ENCODE data around the gene IL25. TPM values are rescaled to one million over a fixed set of nuclear protein-coding genes. Genes with fewer than 3 reads are reported as not detected.

The IL25 gene
- total RNA-seq, 4 donors from 2014 or later = 0.68 to 1.2 TPM; not detected in 2

DNA sequence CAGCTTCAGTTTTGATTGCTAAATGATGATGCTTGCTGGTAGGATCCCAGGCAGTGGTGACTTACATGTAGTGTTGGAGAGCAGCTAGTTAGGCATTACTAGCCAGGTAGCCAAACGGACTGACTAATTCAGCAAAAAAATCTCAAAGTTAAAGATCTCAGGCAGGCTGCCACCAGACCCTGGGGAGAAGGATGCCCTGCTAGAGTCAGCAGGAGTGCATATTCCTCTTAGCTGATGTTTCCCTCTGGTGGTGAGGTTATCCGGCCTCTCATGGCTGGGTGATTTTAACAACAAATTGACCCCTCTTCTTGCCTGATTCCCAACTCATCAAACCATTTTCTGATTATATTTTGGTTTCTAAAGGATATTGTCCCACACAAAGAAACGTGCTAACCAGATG, 10.4 kb upstream of the IL25 start:
- Histone ChIP-seq H3K4me3 (no peak overlapping the region), H3K27ac (no peak overlapping the region), H3K9me3 (no peaks in the 10 kb centered on the region), H3K27me3 (peaks cover 12% of the 10 kb centered on the region), H3K36me3 (peaks cover 29% of the 10 kb centered on the region), H3K4me1 (peaks cover 62% of the 10 kb centered on the region)
- DNase-seq (ENCODE audit: low spot score in 2 of 2) = peak in 1 of 2 donors; percentile 23
- TF ChIP-seq CTCF (IDR thresholded peaks at IDR 0.05) = peak in 1 of 2 donors; percentile 18
- no peak for TF ChIP-seq POLR2A (IDR thresholded peaks at IDR 0.05)
- 28% methylated on average over 3 of the region's 3 CpGs for WGBS

GRCh38 chr14:23364164-23365035, 8.2 kb upstream of the IL25 start:
- H3K36me3 ChIP-seq = peaks cover 13% of the 10 kb centered on the region
- 11% methylated on average over 21 of the region's 21 CpGs for WGBS
- TF ChIP-seq EP300 (IDR thresholded peaks at IDR 0.05) (no peak), CTCF (IDR thresholded peaks at IDR 0.05) (no peak), POLR2AphosphoS5 (IDR thresholded peaks at IDR 0.05) (no peak), POLR2A (IDR thresholded peaks at IDR 0.05) (no peak)
- H3K9me3 ChIP-seq = no peaks in the 10 kb centered on the region
- peak in 1 of 2 donors; percentile 83 for DNase-seq (ENCODE audit: low spot score in 2 of 2)
- H3K4me3 ChIP-seq = peak overlapping the region; percentile 66
- H3K27ac ChIP-seq = peak overlapping the region; percentile 98
- peaks cover 12% of the 10 kb centered on the region for H3K27me3 ChIP-seq
- H3K4me1 ChIP-seq = peaks cover 67% of the 10 kb centered on the region

DNA sequence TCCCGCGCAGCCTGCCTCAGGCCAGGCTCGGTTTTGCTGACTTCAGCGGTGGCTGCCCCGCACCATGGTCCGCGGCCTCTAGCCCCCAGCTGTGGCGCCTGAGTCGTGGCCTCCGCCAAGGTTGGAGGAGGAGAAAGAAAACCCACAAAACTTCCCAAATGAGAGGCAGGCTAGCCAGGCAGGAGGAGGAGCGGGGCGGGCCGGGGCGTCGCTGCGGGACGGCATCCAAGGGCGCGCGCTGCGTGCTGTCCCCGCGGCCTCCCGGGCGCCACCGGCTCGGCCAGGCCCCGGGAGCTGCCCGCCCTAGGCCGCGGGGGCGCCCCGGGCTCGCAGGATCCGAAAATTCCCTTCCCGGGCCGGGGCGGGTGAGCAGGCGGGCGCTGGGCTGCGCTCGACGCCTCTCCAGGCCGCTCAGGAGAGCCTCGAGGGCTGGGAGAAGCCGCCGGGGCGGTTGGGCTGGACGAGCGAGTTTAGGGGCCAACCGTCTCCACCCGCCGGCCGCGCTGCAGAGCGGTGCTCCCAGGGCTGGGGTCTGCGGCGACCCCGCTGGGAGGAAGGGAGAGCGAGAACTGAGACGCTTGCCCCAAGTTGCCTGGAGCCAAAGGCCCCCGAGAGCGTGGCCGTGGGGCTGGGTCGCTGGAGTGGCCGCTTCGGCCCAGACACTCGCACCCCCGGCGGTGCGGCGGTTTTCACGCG, 7.4 kb upstream of the IL25 start, which contains the start of gene EFS:
TSS of gene EFS (minus strand) at position 137 of the 696 bp plus-strand sequence. CDS start 147 bp downstream, outside the sequence.
- no peak for TF ChIP-seq POLR2A (IDR thresholded peaks at IDR 0.05)
- TF ChIP-seq POLR2AphosphoS5 (IDR thresholded peaks at IDR 0.05) = peak in 1 of 3 donors; percentile 27
- 4% methylated on average over 8 of the region's 74 CpGs for WGBS
- H3K4me3 ChIP-seq = peak within 1 kb of the TSS; percentile 66
- peak in 1 of 2 donors; percentile 72 for DNase-seq (ENCODE audit: low spot score in 2 of 2)
- H3K9me3 ChIP-seq = no peaks in the 10 kb centered on the region
- peaks cover 71% of the 10 kb centered on the region for H3K4me1 ChIP-seq
- H3K36me3 ChIP-seq = peaks cover 5% of the 10 kb centered on the region
- H3K27me3 ChIP-seq = peaks cover 12% of the 10 kb centered on the region
- H3K27ac ChIP-seq = peak within 1 kb of the TSS; percentile 98

- TF ChIP-seq POLR2A (IDR thresholded peaks at IDR 0.05) (peak in 1 of 2 donors; percentile 46), EP300 (IDR thresholded peaks at IDR 0.05) (no peak), CTCF (IDR thresholded peaks at IDR 0.05) (no peak)
- H3K27ac ChIP-seq = peak overlapping the region; percentile 98
- H3K4me3 ChIP-seq = peak overlapping the region; percentile 66
- no peaks in the 10 kb centered on the region for H3K9me3 ChIP-seq
- H3K36me3 ChIP-seq = no peaks in the 10 kb centered on the region
- peaks cover 71% of the 10 kb centered on the region for H3K4me1 ChIP-seq
- DNase-seq (ENCODE audit: low spot score in 2 of 2) = peak in 1 of 2 donors; percentile 78
- H3K27me3 ChIP-seq = peaks cover 12% of the 10 kb centered on the region
- WGBS = under 1% methylated on average over 27 of the region's 51 CpGs
These were observed 6.7 kb upstream of the IL25 start for GRCh38 chr14:23365732-23366425.

DNA sequence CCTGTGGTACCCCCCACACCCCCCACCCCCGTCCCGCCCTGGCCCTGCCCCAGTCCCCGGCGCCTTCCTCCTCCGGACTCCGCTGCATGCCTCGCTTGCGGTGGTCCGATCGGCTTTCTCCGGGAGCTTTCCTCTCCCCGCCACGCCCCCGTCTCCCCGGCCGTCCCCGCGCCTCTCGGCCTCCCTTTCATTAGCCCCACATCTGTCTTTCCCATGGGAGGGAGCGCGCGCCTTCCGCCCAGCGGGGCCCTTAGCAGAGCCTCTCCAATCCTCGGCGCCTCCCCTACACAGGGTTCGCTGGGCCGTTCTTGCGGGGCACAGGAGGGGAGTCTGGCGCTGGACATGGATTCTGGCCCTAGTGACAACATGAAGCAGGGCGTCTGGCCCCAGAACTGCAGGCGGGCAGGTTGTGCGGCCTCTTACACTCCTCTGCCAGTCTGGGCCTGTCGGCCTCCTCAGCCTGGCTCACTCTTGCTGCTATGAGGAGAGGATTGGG, 6.1 kb upstream of the IL25 start:
- Histone ChIP-seq H3K27ac (peak overlapping the region; percentile 98), H3K4me3 (peak overlapping the region; percentile 66), H3K27me3 (peaks cover 12% of the 10 kb centered on the region), H3K4me1 (peaks cover 69% of the 10 kb centered on the region), H3K36me3 (no peaks in the 10 kb centered on the region), H3K9me3 (no peaks in the 10 kb centered on the region)
- WGBS = 7% methylated on average over 24 of the region's 34 CpGs
- TF ChIP-seq CTCF (IDR thresholded peaks at IDR 0.05) (no peak), POLR2A (IDR thresholded peaks at IDR 0.05) (no peak), POLR2AphosphoS5 (IDR thresholded peaks at IDR 0.05) (no peak), EP300 (IDR thresholded peaks at IDR 0.05) (no peak)
- peak; percentile 85 to 87 for DNase-seq (ENCODE audit: low spot score in 2 of 2)

Data from suprapubic skin (tissue), 4 donors.